Gastrocnemius medialis (tissue), 4 donors: ENCODE measurements around the gene TEX264.

Experiments used
- POLR2A ChIP-seq, 2 donors: fragments of 450-650 bp; IDR thresholded peaks; one replicate each; pipeline ENCODE4 v1.6.1; 2017; ENCODE audit warnings: antibody characterized with exemption in 2 of 2, mild to moderate bottlenecking in 2 of 2, moderate library complexity in 2 of 2
- TF ChIP-seq, protein P1 (sequence below), 5 experiments: fragments of 450-650 bp in 3 of 5; fragments of 200-600 bp in 2 of 5; sonication (generic) in 2 of 5; IDR thresholded peaks in 4 of 5; conservative IDR thresholded peaks in 1 of 5; 1 replicate in 4 of 5; 2 replicates in 1 of 5; pipeline ENCODE4 v1.5.1; 2016 to 2019; ENCODE audit warnings: antibody characterized with exemption in 5 of 5, mild to moderate bottlenecking in 3 of 5, moderate library complexity in 3 of 5

DNA sequence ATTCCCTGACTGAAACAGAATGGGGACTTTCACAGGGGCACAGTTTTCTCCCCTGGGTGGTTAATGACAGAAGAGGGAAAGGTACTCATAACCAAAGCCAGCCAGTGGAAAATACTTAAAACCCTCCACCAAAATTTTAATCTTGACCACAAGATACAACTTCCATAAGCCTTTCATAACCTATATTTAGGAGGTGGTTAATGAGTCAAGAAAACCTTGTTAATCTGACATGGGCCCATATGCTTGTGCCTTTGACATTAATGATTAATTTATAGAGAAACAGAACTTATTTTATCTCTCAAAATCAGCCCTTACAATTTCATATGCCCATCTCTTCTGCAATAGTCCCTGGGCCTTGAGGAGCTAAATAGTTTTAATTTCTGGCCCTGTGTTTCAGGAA is 76.8 kb downstream of the TEX264 start:
- TF ChIP-seq, protein P1, sequence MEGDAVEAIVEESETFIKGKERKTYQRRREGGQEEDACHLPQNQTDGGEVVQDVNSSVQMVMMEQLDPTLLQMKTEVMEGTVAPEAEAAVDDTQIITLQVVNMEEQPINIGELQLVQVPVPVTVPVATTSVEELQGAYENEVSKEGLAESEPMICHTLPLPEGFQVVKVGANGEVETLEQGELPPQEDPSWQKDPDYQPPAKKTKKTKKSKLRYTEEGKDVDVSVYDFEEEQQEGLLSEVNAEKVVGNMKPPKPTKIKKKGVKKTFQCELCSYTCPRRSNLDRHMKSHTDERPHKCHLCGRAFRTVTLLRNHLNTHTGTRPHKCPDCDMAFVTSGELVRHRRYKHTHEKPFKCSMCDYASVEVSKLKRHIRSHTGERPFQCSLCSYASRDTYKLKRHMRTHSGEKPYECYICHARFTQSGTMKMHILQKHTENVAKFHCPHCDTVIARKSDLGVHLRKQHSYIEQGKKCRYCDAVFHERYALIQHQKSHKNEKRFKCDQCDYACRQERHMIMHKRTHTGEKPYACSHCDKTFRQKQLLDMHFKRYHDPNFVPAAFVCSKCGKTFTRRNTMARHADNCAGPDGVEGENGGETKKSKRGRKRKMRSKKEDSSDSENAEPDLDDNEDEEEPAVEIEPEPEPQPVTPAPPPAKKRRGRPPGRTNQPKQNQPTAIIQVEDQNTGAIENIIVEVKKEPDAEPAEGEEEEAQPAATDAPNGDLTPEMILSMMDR (IDR thresholded peaks at IDR 0.05 in 4 of 5, conservative IDR thresholded peaks at IDR 0.05 in 1 of 5): no peak
- no peak for TF ChIP-seq POLR2A (IDR thresholded peaks at IDR 0.05)
